Measurements from ENCODE around the gene UBE4A. TPM values are rescaled to one million over a fixed set of nuclear protein-coding genes. Genes with fewer than 3 reads are reported as not detected.

UBE4A gene
- total RNA-seq, 4 donors from 2014 or later: 40.3 to 46.1 (median 44.4) TPM

GRCh38 chr11:118436639-118437207, 77.3 kb downstream of the UBE4A start:
- peak in 1 of 2 donors; percentile 90 for DNase-seq (ENCODE audit: low spot score in 2 of 2)
- H3K4me3 ChIP-seq (ENCODE audit: low read depth, poor library complexity, severe bottlenecking): peak overlapping the region; percentile 93
- intact Hi-C loops (cut with DNase I; ENCODE audit: low total_unique reads): no loop called here
- no peak for TF ChIP-seq POLR2A (IDR thresholded peaks at IDR 0.05)
- TF ChIP-seq CTCF (IDR thresholded peaks at IDR 0.05): no peak
- WGBS, 2 donors: 0% methylated on average over 39 of the region's 55 CpGs; no CpG with 5 or more reads in 1 of the 2 donors

DNA sequence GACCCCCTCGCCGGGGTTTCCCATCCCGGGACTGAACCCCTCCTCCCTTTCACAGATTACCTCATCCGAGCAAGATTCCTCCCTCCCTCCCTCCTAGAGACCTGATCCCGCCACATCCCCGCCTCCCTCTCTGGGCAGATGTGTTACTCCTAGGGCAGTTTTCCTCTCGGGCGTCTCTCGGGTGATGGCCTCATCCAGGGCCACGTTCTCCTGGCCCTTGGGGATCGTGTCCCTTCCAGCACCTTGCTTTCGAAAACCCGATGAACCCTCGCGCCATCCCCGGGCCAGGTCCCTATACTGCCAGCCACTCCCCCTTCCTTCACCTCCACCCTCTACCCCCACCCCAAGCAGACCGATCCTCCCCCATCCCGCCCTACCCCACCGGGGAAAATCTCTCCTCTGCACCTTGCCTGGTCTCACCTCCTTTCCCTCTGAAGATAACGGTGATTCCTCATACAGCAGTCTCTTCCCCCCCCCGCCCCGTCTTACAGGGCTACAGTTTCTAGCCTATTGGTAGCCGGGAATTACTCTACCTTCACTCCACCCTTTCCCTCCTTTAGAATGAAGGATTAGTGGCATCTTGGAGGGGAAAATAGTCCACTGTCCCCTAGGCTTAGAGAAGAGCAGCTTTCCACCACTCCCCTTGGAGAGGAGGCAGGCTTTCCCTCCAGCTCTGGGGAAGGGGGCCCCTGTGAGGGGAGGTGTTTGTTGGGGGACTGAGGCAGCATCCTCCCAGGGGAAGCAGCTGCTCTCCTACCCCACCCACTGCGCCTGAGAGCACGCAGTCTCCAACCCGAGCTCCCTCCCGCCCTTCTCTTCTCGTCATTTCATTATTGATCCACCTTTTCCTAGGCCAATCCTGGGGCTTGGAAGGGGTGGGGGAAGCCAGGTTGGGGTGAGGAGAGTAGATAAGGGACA, 78.1 kb downstream of the UBE4A start:
- WGBS, 2 donors: 0% methylated on average over 28 of the region's 28 CpGs
- intact Hi-C loops (cut with DNase I; ENCODE audit: low total_unique reads): no loop called here
- DNase-seq (ENCODE audit: low spot score in 2 of 2): peak; percentile 45 to 85
- TF ChIP-seq CTCF (IDR thresholded peaks at IDR 0.05) (no peak), POLR2A (IDR thresholded peaks at IDR 0.05) (no peak)
- peak overlapping the region; percentile 93 for H3K4me3 ChIP-seq (ENCODE audit: low read depth, poor library complexity, severe bottlenecking)

DNA sequence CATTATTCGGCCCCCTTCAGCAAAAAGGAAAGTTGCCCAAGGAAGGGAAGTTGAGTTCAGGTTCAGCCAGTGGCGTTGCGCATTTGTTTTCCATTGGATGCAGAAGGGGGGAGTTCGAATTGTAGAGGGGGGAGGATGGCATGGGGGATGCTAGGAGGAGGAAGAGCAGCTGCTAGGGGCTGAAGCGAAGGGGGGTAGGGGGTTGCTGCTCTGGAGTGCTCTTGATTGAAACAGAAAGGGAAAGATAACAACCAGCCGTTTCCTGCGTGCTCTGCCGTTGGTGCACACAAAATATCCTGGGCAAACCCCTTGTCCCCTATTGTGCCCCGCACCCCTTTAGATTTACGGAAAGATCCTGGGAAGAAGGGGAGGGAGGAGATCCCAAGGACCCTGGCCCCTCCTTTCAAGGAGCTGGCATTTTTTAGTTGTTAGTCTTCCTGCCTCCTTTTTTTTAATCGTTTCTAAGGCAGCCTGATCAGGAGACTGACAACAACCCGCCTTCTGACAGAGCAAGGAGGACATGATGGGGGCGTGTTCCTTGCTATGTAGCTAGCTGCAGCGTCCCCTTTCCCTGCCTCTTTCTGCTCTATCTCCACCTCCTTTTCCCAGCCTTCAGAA, 79.0 kb downstream of the UBE4A start:
- H3K4me3 ChIP-seq (ENCODE audit: low read depth, poor library complexity, severe bottlenecking): peak overlapping the region; percentile 93
- intact Hi-C loops (cut with DNase I; ENCODE audit: low total_unique reads): no loop called here
- WGBS, 2 donors: 0% methylated on average over 14 of the region's 14 CpGs
- TF ChIP-seq CTCF (IDR thresholded peaks at IDR 0.05): no peak
- TF ChIP-seq POLR2A (IDR thresholded peaks at IDR 0.05): no peak
- peak; percentile 65 to 87 for DNase-seq (ENCODE audit: low spot score in 2 of 2)

GRCh38 chr11:118439646-118440045, 80.2 kb downstream of the UBE4A start:
- TF ChIP-seq POLR2A (IDR thresholded peaks at IDR 0.05) (no peak), CTCF (IDR thresholded peaks at IDR 0.05) (no peak)
- no peak for DNase-seq (ENCODE audit: low spot score in 2 of 2)
- intact Hi-C loops (cut with DNase I; ENCODE audit: low total_unique reads): no loop called here
- H3K4me3 ChIP-seq (ENCODE audit: low read depth, poor library complexity, severe bottlenecking): no peak overlapping the region

- WGBS, 2 donors: 25 to 27% methylated on average over 3 of the region's 3 CpGs
- TF ChIP-seq CTCF (IDR thresholded peaks at IDR 0.05): no peak
- TF ChIP-seq POLR2A (IDR thresholded peaks at IDR 0.05): no peak
- no peak overlapping the region for H3K4me3 ChIP-seq (ENCODE audit: low read depth, poor library complexity, severe bottlenecking)
- intact Hi-C loops (cut with DNase I; ENCODE audit: low total_unique reads): no loop called here
- DNase-seq (ENCODE audit: low spot score in 2 of 2): no peak
Observed at GRCh38 chr11:118441770-118442275, 82.4 kb downstream of the UBE4A start.

All from lower leg skin (tissue), 4 donors.